KBM-7 (cell line): ENCODE measurements around the gene ENPP3.
"Not testable (repeated sequence)": the region's sequence is repeated elsewhere in the genome, so short reads cannot be mapped to it uniquely, and the experiment has no call there.

Source experiments
- DNase-seq: peaks from one replicate; pipeline ENCODE4 v3.0.0-alpha.2; 2015
- in situ Hi-C: fragments of 300-500 bp; cut with MboI; formaldehyde crosslinking; loops from 2 replicates; pipeline ENCODE4 v1.14.3; 2020; ENCODE audit warnings: low sequenced_read_pairs, low pct_unique_long_range_greater_than_20kb, mixed read lengths

ENPP3 gene

GRCh38 chr6:131678442-131678841 lies 41.3 kb downstream of the ENPP3 start:
- in situ Hi-C loops = loop anchor here (25.0 kb wide), 1 partner anchor 234 kb away; no protein-coding TSS in a partner anchor
- no peak for DNase-seq

GRCh38 chr6:131680868-131681267 lies 43.8 kb downstream of the ENPP3 start:
- in situ Hi-C loops = loop anchor here (25.0 kb wide), 1 partner anchor 231 kb away; no protein-coding TSS in a partner anchor
- no peak for DNase-seq

GRCh38 chr6:131681585-131681984 lies 44.5 kb downstream of the ENPP3 start:
- DNase-seq = no peak
- in situ Hi-C loops = loop anchor here (25.0 kb wide), 1 partner anchor 231 kb away; no protein-coding TSS in a partner anchor

- in situ Hi-C loops = loop anchor here (25.0 kb wide), 1 partner anchor 230 kb away; no protein-coding TSS in a partner anchor
- no peak for DNase-seq
Measured at GRCh38 chr6:131682442-131682841, 45.3 kb downstream of the ENPP3 start.

GRCh38 chr6:131683479-131683878 lies 46.4 kb downstream of the ENPP3 start:
- in situ Hi-C loops = loop anchor here (25.0 kb wide), 1 partner anchor 229 kb away; no protein-coding TSS in a partner anchor
- DNase-seq = no peak

- in situ Hi-C loops = loop anchor here (25.0 kb wide), 1 partner anchor 227 kb away; no protein-coding TSS in a partner anchor
- no peak for DNase-seq
Measured at GRCh38 chr6:131685266-131685780, 48.2 kb downstream of the ENPP3 start.

- in situ Hi-C loops = loop anchor here (25.0 kb wide), 1 partner anchor 225 kb away; no protein-coding TSS in a partner anchor
- no peak for DNase-seq
Measured at GRCh38 chr6:131687022-131687421, 49.9 kb downstream of the ENPP3 start.

- no peak for DNase-seq
- in situ Hi-C loops = loop anchor here (25.0 kb wide), 1 partner anchor 224 kb away; no protein-coding TSS in a partner anchor
Measured at GRCh38 chr6:131688286-131688685, 51.2 kb downstream of the ENPP3 start.

- in situ Hi-C loops = loop anchor here (25.0 kb wide), 1 partner anchor 220 kb away; no protein-coding TSS in a partner anchor
- no peak for DNase-seq
Measured at GRCh38 chr6:131692031-131692430, 54.9 kb downstream of the ENPP3 start.

GRCh38 chr6:131692589-131692988 lies 55.5 kb downstream of the ENPP3 start:
- in situ Hi-C loops = loop anchor here (25.0 kb wide), 1 partner anchor 220 kb away; no protein-coding TSS in a partner anchor
- DNase-seq = no peak

- in situ Hi-C loops = loop anchor here (25.0 kb wide), 1 partner anchor 219 kb away; no protein-coding TSS in a partner anchor
Measured at GRCh38 chr6:131693384-131693783, 56.3 kb downstream of the ENPP3 start.

GRCh38 chr6:131694832-131695426 lies 57.8 kb downstream of the ENPP3 start:
- in situ Hi-C loops = loop anchor here (25.0 kb wide), 1 partner anchor 217 kb away; no protein-coding TSS in a partner anchor
- peak; percentile 54 for DNase-seq

More at GRCh38 chr6:131693384-131693783, 56.3 kb downstream of the ENPP3 start:
- DNase-seq = no peak

GRCh38 chr6:131696956-131697355 lies 59.9 kb downstream of the ENPP3 start:
- in situ Hi-C loops = loop anchor here (25.0 kb wide), 1 partner anchor 215 kb away; no protein-coding TSS in a partner anchor
- DNase-seq = no peak

GRCh38 chr6:131700851-131701250 lies 63.7 kb downstream of the ENPP3 start:
- DNase-seq, in situ Hi-C loops: not testable (repeated sequence)

GRCh38 chr6:131703905-131704304 lies 66.8 kb downstream of the ENPP3 start:
- DNase-seq, in situ Hi-C loops: not testable (repeated sequence)

GRCh38 chr6:131710917-131711316 lies 73.8 kb downstream of the ENPP3 start, which contains the start of gene CTAGE9:
CTAGE9 (minus strand) TSS chr6:131711017; CDS start chr6:131711017, 0 bp downstream.
- DNase-seq, in situ Hi-C loops: not testable (repeated sequence)

- DNase-seq = not testable (repeated sequence)
Measured at GRCh38 chr6:131715567-131715966, 78.5 kb downstream of the ENPP3 start.

GRCh38 chr6:131717836-131718542 lies 80.9 kb downstream of the ENPP3 start:
- in situ Hi-C loops = no loop called here
- no peak for DNase-seq

More at GRCh38 chr6:131715567-131715966, 78.5 kb downstream of the ENPP3 start:
- in situ Hi-C loops = not testable (repeated sequence)

GRCh38 chr6:131721161-131721560 lies 84.1 kb downstream of the ENPP3 start:
- in situ Hi-C loops = no loop called here
- no peak for DNase-seq
